Measurements from ENCODE around the gene CASP7.

CASP7 gene

DNA sequence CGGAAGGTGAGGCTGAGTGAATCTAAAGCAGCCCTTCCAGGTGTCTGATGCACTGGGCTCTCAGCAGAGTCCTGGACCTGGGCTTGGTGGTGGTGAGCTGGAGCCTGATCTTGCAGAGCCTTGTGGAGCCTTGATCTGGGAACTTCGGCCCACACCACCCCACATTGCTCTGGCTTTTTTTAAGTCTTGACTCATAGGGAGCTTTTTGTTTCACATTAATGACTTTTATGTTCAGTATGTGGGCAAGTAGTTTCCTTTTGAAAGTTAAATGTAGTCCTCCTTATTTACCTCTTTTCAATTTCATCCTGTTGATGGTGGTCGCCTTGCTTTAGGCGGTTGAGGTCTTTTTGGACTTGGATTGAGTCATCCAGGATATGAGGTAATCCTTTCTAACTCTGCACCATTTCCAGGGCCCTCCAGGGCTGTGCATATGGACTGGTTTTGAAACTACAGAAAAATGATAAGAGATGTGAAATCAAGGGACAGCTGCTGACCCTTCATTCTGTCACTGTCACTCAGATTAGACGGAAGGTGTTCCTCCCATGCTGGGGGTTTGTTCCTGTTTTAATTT, 12.9 kb upstream of the CASP7 start:
- no peak for DNase-seq

- no peak for DNase-seq
Measured at GRCh38 chr10:113680190-113681111, 739 bp downstream of the CASP7 start.

- no peak for DNase-seq
Measured at GRCh38 chr10:113681533-113682470, 2.1 kb downstream of the CASP7 start.

- no peak for DNase-seq
Measured at GRCh38 chr10:113683300-113683699, 3.6 kb downstream of the CASP7 start.

GRCh38 chr10:113686028-113686427, 6.3 kb downstream of the CASP7 start:
- no peak for DNase-seq

GRCh38 chr10:113687037-113687436, 7.3 kb downstream of the CASP7 start:
- no peak for DNase-seq

GRCh38 chr10:113689057-113689456, 9.3 kb downstream of the CASP7 start:
- DNase-seq: no peak

DNA sequence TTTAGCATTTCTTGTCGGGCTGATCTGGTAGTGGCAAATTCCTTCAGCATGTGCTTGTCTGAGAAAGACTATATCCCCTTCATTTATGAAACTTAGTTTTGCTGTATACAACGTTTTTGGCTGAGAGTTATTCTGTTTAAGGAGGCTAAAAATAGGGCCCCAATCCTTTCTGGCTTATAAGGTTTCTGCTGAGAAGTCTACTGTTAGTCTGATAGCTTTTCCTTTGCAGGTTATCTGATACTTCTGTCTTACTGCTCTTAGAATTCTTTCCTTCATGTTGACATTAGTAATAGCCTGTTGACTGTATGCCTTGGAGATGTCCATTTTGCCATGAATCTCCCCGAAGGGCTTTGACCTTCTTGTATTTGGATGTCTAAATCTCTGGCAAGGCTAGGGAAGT, 9.9 kb downstream of the CASP7 start:
- no peak for DNase-seq

- no peak for DNase-seq
Measured at GRCh38 chr10:113690749-113691148, 11.0 kb downstream of the CASP7 start.

GRCh38 chr10:113691381-113691780, 11.7 kb downstream of the CASP7 start:
- no peak for DNase-seq

- no peak for DNase-seq
Measured at GRCh38 chr10:113692271-113692670, 12.6 kb downstream of the CASP7 start.

- DNase-seq: no peak
Measured at GRCh38 chr10:113693348-113693747, 13.6 kb downstream of the CASP7 start.

- DNase-seq: no peak
Measured at GRCh38 chr10:113695691-113696090, 16.0 kb downstream of the CASP7 start.

DNA sequence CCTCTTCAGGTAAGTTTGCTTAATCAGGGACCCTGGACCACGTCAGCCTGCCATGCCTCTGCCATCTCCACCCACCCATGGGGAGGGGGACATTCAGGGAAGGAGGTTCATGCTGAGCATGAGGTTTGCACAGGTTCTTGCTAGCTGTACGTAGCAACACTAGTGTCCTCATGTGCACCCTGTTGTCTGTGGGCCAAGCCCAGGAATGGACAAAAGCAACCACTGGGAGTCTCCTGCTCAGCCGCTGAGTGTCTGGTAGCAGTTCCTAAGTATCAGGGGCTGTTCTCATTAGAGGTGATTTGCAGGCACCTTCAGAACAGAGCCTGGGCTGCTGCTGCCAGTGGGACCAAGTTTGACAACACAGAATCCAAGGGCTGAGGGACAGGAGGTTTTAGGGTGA, 17.9 kb downstream of the CASP7 start:
- DNase-seq: no peak

DNA sequence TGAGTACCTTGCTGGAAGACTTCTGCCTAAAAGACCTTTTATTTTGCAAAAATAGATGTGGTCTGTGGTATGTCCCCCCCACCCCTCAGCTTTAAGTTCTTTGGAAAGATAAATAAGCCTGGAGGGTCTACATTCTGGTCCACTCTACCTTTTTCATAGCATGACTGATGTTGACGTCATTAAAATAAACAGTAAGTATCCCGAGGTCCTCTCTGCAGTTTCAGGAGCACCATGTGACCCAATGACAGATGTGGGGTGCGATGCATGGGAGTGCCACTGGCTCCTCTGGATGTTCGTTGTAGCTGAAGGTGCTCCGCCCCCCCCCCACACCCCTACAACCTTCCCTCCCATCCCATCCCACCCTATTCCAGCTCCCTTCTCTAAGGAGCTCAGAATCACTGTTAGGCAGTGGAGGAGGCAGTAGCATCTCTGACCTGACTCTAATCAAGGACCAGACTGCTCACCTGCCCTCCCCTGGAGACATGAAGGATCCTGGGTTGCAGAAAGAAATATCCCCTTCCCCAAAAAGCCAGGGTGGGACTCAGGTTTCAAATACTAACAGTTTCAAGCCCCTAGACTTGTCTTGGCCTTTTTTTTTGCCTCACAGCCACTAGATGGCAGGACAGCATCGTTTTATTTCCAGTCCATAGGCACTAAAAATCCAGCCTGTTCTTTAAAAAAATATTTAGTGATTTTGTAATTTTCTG, 25.1 kb downstream of the CASP7 start:
- DNase-seq: no peak

DNA sequence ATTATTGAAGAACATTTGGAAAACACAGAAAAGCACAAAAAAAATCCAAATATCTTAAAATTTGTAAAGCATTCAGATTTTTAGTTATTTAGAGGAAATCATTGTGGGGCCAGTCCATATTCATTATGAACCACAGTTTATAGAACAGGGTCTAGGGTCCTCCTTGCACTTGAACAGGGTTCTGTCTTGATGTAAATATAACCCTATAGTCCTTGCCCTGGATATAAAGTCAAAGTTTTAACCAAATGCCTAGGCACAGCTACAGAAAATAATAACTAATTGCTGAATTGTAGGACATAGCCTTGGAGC, 25.6 kb downstream of the CASP7 start:
- no peak for DNase-seq

- no peak for DNase-seq
Measured at GRCh38 chr10:113706623-113707022, 26.9 kb downstream of the CASP7 start.

DNA sequence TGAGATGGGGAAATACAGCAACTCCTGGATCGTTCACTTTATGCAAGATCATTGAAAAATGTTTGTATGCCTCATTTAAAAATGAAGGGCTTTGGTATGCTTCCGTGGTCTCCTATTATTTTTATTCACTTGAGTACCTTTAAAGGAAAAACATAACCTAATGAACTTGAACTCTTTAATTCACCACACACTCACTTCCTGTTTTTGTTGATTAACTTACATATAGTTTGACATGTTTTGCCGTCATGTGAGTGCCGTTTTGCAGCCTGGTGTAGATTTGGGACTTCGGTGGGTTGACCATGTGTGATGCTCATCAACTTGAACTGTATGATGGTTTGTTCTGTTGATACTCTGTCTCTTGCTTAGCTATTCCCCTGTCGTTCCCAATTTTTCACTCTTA, 28.9 kb downstream of the CASP7 start:
- DNase-seq: no peak

DNA sequence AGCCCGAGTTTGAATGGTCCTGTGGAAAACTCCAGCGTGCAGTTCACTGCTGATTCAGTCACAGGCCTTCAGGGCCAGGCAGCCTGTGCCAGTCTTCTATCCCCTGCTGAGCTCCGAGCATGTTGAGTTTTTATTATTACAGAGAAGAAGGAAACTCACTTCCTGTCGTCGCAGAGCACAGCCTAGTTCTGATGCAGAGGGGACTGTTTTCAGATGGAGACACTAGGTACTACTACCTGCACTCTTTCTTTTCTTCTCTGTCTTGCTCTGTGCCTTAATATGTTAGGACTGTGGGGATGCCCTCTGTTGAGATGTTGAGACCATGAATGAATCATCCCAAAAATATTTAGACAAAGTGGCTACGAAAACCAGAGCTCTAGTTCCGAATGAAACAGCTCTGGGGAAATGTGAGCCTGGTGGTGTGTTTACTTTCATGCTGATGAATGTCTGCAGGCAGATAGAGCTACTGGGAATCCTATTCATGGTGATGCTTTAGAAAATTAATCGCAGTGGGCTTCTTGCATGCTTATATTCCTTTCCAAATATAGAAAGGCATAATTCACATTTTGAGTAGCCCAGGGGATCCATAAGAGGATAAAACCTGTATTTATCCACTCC, 29.6 kb downstream of the CASP7 start:
- DNase-seq: no peak

GRCh38 chr10:113711142-113711541, 31.4 kb downstream of the CASP7 start:
- no peak for DNase-seq

DNA sequence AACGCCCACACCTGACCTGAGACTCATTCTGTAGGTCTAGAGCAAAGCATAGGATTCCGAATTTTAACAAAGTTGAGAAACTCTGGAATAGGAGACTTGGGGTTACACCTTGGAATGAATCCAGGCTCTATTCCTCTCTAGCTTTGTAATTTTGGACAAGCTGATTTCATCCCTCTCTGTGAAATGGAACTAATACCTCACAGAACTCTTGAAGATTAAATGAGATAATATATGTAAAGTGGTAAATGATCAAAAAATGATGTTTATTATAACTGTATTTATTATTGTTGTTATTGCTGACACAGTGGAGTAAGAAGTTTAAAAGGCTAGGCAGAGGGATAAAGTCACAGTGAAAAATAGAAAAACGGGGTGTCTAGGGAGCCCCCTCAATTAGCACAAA, 32.3 kb downstream of the CASP7 start:
- DNase-seq: no peak
